SH-SY5Y (cell line): Measurements from ENCODE around the gene VPS4A.

Experiments
- GATA2 ChIP-seq: IDR thresholded peaks from 2 replicates; pipeline ENCODE4 v1.6.1; 2011; ENCODE audit warnings: mild to moderate bottlenecking, low read depth, low read length
- GATA3 ChIP-seq: IDR thresholded peaks from 2 replicates; pipeline ENCODE4 v1.6.1; 2011; ENCODE audit warnings: low read depth, mild to moderate bottlenecking, low read length, moderate library complexity

- TF ChIP-seq GATA2, result no peak
- no peak for TF ChIP-seq GATA3
Measured at GRCh38 chr16:69267633-69268032, 43.5 kb upstream of the VPS4A start.
